IPS-18a (cell line): ENCODE measurements around the gene USP32.

Experiments
- H3K27ac ChIP-seq: one replicate; pipeline ENCODE4 v1.5.1; 2013; ENCODE audit warnings: low read length
- H3K27me3 ChIP-seq: one replicate; pipeline ENCODE4 v1.6.1; 2013; ENCODE audit warnings: mild to moderate bottlenecking, low read length; ENCODE audit not compliant: control insufficient read depth, insufficient read depth
- H3K36me3 ChIP-seq: one replicate; pipeline ENCODE4 v1.6.1; 2013; ENCODE audit warnings: low read depth, low read length; ENCODE audit not compliant: control insufficient read depth
- H3K4me1 ChIP-seq: one replicate; pipeline ENCODE4 v1.6.1; 2013; ENCODE audit warnings: low read depth, low read length; ENCODE audit not compliant: control insufficient read depth
- H3K4me3 ChIP-seq: one replicate; pipeline ENCODE4 v1.5.1; 2013; ENCODE audit warnings: low read length
- H3K9ac ChIP-seq: one replicate; pipeline ENCODE4 v1.6.1; 2013; ENCODE audit warnings: mild to moderate bottlenecking, low read length, moderate library complexity
- H3K9me3 ChIP-seq: one replicate; pipeline ENCODE4 v1.6.1; 2013; ENCODE audit warnings: low read depth, low read length; ENCODE audit not compliant: control insufficient read depth

The USP32 gene

DNA sequence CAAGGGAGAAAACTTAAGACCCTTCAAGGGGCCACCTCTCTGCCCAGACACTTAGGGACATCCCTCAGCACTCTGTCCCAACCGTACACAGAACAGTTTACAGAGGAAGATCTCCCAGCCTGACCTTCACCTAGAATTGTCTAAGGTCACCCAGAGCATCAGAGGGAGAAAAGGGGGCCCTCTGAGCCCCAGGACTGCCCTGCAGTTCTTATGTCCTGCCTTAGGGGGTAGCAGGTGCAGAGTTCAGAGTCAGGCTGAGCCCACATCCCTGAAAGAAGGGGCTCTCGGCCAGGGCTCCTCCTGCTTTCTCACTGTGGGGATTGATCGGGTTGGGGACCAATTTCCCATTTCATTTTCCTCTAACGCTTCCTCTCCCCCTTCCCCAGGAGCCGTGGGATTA, 226.7 kb downstream of the USP32 start:
- Histone ChIP-seq H3K4me3 (no peak overlapping the region), H3K27me3 (no peaks in the 10 kb centered on the region), H3K9ac (no peak overlapping the region), H3K9me3 (no peaks in the 10 kb centered on the region), H3K36me3 (no peaks in the 10 kb centered on the region), H3K4me1 (peaks cover 18% of the 10 kb centered on the region), H3K27ac (no peak overlapping the region)

DNA sequence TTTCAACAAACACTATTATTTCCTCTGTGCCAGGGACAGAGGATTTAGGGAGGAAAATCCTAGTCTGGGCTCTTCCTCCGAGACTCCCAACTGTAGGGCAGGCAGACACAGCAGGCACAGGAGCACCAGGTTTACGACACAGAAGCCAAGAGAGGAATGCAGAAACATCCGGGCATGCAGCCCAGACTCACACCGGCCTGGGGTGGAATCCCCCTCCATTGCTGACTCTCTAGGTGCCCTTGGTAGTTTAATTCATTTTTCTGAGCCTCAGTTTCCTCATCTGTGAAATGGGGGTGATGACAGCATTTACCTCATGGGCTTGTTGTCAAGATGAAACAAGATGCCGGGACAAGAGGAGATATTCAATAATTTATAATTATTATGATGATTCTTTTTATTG, 227.2 kb downstream of the USP32 start:
- no peaks in the 10 kb centered on the region for H3K9me3 ChIP-seq
- H3K4me1 ChIP-seq = peaks cover 18% of the 10 kb centered on the region

DNA sequence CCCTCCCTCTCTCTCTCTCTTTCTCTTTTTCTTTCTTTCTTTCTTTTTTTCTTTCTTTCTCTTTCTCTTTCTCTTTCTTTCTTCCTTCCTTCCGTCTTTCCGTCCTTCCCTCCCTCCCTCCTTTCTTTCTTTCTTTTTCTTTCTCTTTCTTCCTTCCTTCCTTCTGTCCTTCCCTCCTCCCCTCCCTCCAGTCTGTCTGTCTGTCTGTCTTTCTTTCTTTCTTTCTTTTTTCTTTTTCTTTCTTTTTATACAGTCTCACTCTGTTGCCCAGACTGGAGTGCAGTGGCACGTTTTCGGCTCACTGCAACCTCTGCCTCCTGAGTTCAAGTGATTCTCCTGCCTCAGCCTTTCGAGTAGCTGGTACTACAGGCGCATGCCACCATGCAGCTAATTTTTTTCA, 227.8 kb downstream of the USP32 start:
- H3K9me3 ChIP-seq = no peaks in the 10 kb centered on the region
- peaks cover 18% of the 10 kb centered on the region for H3K4me1 ChIP-seq
- H3K27ac ChIP-seq = no peak overlapping the region
- no peak overlapping the region for H3K9ac ChIP-seq
- no peaks in the 10 kb centered on the region for H3K27me3 ChIP-seq
- H3K4me3 ChIP-seq = no peak overlapping the region
- no peaks in the 10 kb centered on the region for H3K36me3 ChIP-seq

More for the DNA sequence above, 227.2 kb downstream of the USP32 start:
- Histone ChIP-seq H3K4me3 (no peak overlapping the region), H3K36me3 (no peaks in the 10 kb centered on the region), H3K27ac (no peak overlapping the region), H3K9ac (no peak overlapping the region), H3K27me3 (no peaks in the 10 kb centered on the region)

DNA sequence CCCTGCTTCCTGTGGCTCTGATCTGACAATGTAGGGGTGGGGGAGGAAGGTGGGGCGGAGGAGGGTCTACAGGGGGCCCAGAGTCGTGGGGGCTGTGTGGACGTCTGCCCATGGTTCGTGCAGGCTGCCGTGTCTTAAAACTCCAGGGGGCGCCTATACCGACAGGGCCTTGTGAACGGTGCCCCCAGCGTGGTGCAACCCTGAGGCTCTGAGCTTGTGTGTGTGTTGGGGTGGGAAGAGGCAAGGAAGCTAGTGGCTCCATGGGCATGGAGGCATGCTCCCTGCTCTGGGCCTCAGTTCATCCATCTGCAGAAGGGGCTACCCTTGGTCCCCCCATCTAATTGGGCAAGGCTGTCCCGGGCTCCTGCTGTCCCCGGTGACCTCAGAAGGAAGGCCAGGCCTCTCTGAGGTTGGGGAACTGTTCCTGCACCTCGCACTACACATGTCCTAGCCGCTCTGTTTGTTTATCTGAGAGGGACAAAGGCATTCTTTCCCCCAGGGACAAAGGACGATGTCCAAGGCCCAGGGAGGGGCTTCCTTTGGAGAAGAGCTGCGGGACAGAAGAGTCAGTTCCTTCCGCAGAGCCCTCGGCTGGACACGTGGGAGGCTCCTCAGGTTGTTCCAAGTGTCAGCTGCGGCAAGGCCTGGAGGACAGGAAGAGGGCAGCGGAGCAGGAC, 228.7 kb downstream of the USP32 start:
- no peaks in the 10 kb centered on the region for H3K36me3 ChIP-seq
- H3K4me3 ChIP-seq = no peak overlapping the region
- H3K27me3 ChIP-seq = no peaks in the 10 kb centered on the region
- no peaks in the 10 kb centered on the region for H3K9me3 ChIP-seq
- peaks cover 28% of the 10 kb centered on the region for H3K4me1 ChIP-seq
- H3K27ac ChIP-seq = no peak overlapping the region
- H3K9ac ChIP-seq = no peak overlapping the region

DNA sequence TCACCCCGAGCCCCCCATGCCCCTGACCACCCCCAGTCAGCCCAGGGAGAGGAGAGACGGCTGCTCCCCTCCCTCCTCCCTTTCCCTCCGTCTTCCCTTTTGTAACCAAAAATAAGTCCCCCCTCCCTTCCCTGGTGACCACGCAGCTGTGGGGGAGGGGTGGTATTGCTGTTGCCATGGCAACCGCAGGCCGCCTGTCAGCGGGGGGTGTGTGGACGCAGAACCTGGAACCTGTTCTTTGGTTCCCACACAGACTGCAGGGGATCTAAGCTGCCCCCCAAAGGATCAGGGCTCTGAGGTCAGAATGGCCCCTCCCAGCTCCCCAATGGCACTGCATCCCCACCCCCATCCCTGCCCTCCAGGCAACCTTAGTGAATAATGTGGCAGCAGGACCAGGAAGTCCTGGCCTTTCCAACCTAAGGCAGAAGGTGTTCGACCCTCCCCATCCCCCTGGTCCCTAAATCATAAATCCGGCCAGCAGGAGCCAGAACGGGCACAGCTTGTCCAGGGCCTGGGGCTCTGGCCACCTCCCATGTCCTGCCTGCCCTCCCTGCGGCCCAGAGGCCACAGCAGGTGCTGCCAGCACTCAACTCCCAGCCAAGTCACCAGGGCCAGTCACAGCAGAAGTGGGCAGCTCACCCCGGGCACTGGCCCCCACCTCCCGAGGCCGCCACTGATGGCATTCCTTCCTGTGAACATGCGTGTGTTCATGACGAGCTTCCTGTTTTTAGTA, 230.2 kb downstream of the USP32 start:
- Histone ChIP-seq H3K4me1 (peaks cover 28% of the 10 kb centered on the region), H3K27me3 (no peaks in the 10 kb centered on the region), H3K9ac (no peak overlapping the region)

DNA sequence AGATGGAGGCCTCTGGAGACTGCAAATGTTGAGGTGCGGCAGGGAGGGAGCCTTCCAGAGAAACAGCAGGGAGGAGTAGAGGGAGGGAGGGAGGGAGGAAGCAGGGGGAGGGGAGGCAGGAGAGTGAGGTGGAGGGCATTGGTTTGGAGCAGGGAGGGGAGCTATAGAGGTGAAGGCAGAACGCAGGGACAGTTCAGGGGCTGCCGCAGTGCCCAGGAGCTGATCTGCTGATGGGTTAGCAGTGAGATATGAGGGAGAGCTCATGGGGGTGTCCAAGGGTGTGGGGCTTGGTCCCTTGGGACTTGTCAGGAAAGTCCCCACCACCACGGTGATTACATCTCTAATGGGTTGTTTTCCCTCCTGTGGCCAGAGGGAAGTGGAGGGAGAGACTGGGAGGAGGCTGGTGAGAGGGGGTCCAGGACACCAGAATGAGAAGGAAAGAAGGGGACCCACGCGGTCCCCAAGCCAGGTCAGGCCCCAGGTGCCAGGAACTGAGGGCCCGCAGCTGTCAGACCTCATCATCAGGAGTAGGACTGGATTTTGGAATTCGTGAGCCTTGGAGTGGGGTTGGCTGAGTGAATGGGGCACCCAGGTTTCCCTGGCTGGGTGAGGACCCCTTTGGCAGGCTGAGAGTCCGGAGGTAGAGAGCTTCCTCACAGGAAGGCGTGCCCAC, 231.0 kb downstream of the USP32 start:
- Histone ChIP-seq H3K27ac (no peak overlapping the region), H3K36me3 (no peaks in the 10 kb centered on the region), H3K4me1 (peaks cover 28% of the 10 kb centered on the region), H3K27me3 (no peaks in the 10 kb centered on the region), H3K9me3 (no peaks in the 10 kb centered on the region), H3K9ac (no peak overlapping the region), H3K4me3 (peak overlapping the region; percentile 31)

More for the DNA sequence above, 230.2 kb downstream of the USP32 start:
- Histone ChIP-seq H3K9me3 (no peaks in the 10 kb centered on the region), H3K4me3 (peak overlapping the region; percentile 31), H3K36me3 (no peaks in the 10 kb centered on the region), H3K27ac (peak overlapping the region; percentile 11)

DNA sequence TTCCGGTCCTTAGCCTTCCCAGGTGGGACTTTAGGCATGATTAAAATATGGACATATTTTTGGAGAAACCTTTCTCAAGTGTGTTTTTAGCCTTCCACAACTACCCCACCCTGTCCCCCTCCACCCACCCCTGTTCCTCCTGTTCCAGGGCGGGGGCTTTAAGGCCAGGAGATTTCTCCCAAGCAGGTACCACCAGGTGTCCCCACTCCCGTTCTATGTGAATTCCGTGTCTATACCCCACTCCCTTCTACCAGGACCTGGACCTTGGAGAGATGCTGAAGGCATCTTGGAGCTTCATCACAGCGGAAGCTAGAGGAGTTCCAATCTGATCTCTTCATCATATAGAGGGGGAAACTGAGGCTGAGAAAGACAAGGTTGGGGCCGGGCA, 232.5 kb downstream of the USP32 start:
- H3K9me3 ChIP-seq = no peaks in the 10 kb centered on the region
- no peak overlapping the region for H3K27ac ChIP-seq
- H3K27me3 ChIP-seq = no peaks in the 10 kb centered on the region
- peaks cover 28% of the 10 kb centered on the region for H3K4me1 ChIP-seq
- no peak overlapping the region for H3K9ac ChIP-seq
- H3K4me3 ChIP-seq = no peak overlapping the region
- no peaks in the 10 kb centered on the region for H3K36me3 ChIP-seq

DNA sequence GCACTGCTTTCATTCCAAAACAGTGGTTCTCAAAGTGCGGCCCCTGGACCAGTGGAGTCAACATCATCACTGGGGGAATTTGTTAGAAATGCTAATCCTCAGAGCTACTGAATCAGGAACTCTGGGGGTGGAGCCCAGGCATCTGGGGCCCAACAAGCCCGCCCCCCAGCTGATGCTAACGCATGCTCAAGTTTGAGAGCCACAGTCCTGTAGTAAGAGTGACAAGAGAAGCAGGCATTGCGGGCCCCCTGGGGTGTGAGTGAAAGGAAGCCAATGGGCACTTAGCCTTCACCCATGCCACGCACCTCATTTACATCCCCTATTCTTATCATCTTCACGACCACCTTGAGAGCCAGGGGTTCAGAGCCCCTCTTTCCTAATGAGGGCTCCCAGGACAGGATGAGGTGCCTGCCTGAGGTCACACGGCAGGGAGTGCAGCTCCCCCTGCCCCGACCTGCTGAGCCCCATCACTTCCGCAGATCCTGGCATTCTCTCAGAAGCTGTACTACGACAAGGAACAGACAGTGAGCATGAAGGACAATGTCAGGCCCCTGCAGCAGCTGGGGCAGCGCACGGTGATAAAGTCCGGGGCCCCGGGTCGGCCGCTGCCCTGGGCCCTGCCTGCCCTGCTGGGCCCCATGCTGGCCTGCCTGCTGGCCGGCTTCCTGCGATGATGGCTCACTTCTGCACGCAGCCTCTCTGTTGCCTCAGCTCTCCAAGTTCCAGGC, 233.0 kb downstream of the USP32 start:
- Histone ChIP-seq H3K36me3 (no peaks in the 10 kb centered on the region), H3K4me3 (no peak overlapping the region), H3K9ac (no peak overlapping the region), H3K9me3 (no peaks in the 10 kb centered on the region), H3K27me3 (no peaks in the 10 kb centered on the region), H3K27ac (no peak overlapping the region), H3K4me1 (peaks cover 28% of the 10 kb centered on the region)

DNA sequence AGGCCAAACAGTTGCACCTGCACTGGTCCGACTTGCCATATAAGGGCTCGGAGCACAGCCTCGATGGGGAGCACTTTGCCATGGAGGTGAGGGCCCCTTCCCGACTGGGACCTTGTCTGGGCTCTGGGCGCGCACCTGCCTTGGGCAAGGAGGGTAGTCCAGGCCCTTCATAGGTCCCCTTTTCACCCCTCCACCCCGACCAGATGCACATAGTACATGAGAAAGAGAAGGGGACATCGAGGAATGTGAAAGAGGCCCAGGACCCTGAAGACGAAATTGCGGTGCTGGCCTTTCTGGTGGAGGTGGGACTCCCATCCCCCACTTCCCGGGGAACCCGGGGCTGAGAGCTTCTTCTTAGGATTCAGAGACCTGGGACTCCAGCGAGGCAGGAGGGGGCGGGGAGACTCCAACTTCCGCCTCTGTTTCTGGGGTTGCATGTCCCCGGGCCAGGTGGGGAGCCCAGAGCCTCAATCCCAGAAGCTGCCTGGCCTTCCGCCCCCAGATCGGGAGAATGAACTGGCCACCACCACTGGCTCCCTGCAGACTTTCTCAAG, 234.4 kb downstream of the USP32 start:
- no peak overlapping the region for H3K9ac ChIP-seq
- no peak overlapping the region for H3K27ac ChIP-seq
- H3K4me3 ChIP-seq = no peak overlapping the region
- H3K9me3 ChIP-seq = no peaks in the 10 kb centered on the region
- no peaks in the 10 kb centered on the region for H3K36me3 ChIP-seq
- H3K4me1 ChIP-seq = peaks cover 25% of the 10 kb centered on the region
- H3K27me3 ChIP-seq = no peaks in the 10 kb centered on the region

DNA sequence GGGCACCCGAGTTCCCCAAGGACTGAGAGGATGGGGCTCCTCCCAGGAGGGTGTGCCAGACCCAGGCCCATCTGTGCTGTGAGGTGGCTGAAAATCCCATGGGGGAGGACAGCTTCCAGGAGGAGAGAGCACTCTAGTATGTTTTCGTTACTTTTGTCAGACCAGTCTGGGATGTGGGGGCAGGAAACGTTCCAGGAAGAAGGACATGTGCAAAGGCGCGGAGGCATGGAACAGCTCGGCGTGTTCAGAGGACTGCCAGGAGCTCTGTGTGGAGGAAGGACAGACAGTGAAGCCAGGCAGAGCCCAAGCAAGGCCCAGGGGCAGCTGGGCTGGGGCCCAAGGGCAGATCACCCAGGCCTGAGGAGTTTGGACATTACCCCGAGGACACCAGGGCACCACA, 235.2 kb downstream of the USP32 start:
- Histone ChIP-seq H3K4me1 (peaks cover 17% of the 10 kb centered on the region), H3K9me3 (no peaks in the 10 kb centered on the region), H3K4me3 (no peak overlapping the region), H3K9ac (no peak overlapping the region), H3K27me3 (peaks cover 5% of the 10 kb centered on the region), H3K36me3 (no peaks in the 10 kb centered on the region), H3K27ac (no peak overlapping the region)

DNA sequence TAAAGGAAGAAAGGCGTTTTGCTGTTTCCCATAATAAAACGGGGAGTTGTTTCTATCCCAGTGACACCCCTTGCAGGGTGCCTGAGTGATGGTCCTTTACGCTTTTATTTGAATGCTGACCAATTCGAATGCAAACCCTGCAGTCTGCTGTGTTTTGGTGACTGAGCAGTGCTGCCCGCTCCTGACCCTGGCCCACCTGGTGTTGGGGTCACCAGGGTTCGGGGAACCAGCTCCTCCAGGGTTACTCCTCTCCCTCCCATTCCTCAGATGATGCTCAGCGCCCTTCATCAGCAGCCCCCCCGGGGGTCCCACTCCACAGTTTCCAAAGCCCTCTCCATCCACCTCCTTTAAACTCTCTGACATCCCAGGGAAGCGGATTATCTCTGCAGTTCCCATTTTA, 236.1 kb downstream of the USP32 start:
- no peaks in the 10 kb centered on the region for H3K9me3 ChIP-seq
- peaks cover 15% of the 10 kb centered on the region for H3K27me3 ChIP-seq
- H3K36me3 ChIP-seq = no peaks in the 10 kb centered on the region
- no peak overlapping the region for H3K27ac ChIP-seq
- H3K4me3 ChIP-seq = no peak overlapping the region
- no peak overlapping the region for H3K9ac ChIP-seq
- H3K4me1 ChIP-seq = peaks cover 9% of the 10 kb centered on the region
